ENCODE measurements around the gene COL18A1. TPM values are rescaled to one million over a fixed set of nuclear protein-coding genes. Genes with fewer than 3 reads are reported as not detected.

COL18A1 gene
- total and polyA plus RNA-seq, 9 of the 15 experiments (the other 6 are each of a cell fraction or from before 2014, with no cell fraction given) = 0.14 to 16.4 (median 2.0) TPM

GRCh38 chr21:45410865-45411809 lies 6.2 kb downstream of the COL18A1 start (continued):
- TF ChIP-seq CHD4 (IDR thresholded peaks at IDR 0.05; ENCODE audit: insufficient read depth, insufficient replicate concordance, low read depth, low read length, poor library complexity, severe bottlenecking) (no peak), IRF9 (tag; IDR thresholded peaks at IDR 0.05) (no peak), GATAD2A (IDR thresholded peaks at IDR 0.05) (peak; percentile 75), IFI16 (CRISPR knock-in tag; IDR thresholded peaks at IDR 0.05) (no peak), U2AF1 (optimal IDR thresholded peaks at IDR 0.05; ENCODE audit: low read depth, low read length) (no peak), EHMT2 (IDR thresholded peaks at IDR 0.05) (no peak), CBX2 (IDR thresholded peaks at IDR 0.05; ENCODE audit: insufficient read depth, low read length, poor library complexity, severe bottlenecking) (no peak), ILF3 (IDR thresholded peaks at IDR 0.05; ENCODE audit: borderline replicate concordance) (no peak), ZNF830 (CRISPR knock-in tag; IDR thresholded peaks at IDR 0.05) (no peak), CEBPB (tag; IDR thresholded peaks at IDR 0.05) (no peak), STAT6 (CRISPR knock-in tag; IDR thresholded peaks at IDR 0.05) (no peak), CAMTA2 (CRISPR knock-in tag; conservative IDR thresholded peaks at IDR 0.05) (no peak), ZNF146 (CRISPR knock-in tag; IDR thresholded peaks at IDR 0.05; ENCODE audit: unreplicated experiment) (no peak), TCF7L2 (IDR thresholded peaks at IDR 0.05; ENCODE audit: low read depth, low read length) (no peak), ESRRB (CRISPR knock-in tag; IDR thresholded peaks at IDR 0.05; ENCODE audit: borderline replicate concordance) (no peak)
